ENCODE results near the gene SMIM35.

- TF ChIP-seq CTCF (IDR thresholded peaks at IDR 0.05), result no peak
- no peak for TF ChIP-seq POLR2A (IDR thresholded peaks at IDR 0.05)
Observed at GRCh38 chr11:118080296-118080695, 6.5 kb downstream of the SMIM35 start.

Data from transverse colon (tissue), 3 donors.